Measurements from ENCODE around the gene PSKH1.

DNA sequence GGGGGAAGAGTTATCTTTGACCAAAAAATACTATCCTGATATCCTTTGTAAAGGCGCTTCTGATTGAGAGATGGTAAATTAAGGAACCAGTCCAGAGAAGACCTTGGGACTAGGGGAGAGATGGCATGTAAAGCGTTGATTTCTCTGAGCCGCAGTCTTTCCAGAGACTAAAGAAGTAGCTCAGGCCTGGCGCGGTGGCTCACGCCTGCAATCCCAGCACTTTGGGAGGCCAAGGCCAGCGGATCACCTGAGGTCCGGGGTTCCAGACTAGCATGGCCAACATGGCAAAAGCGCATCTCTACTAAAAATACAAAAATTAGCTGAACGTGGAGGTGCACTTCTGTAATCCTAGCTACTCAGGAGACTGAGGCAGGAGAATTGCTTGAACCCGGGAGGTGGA is 44.9 kb upstream of the PSKH1 start:
- TF ChIP-seq EZH2phosphoT487 (IDR thresholded peaks at IDR 0.05; ENCODE audit: low read depth, severe bottlenecking, unreplicated experiment) (no peak), CTCF (IDR thresholded peaks at IDR 0.05; ENCODE audit: poor library complexity) (no peak), EZH2 (IDR thresholded peaks at IDR 0.05; ENCODE audit: borderline replicate concordance) (no peak)
